HCT116 (cell line): ENCODE measurements around the gene ITGB7. TPM values are rescaled to one million over a fixed set of nuclear protein-coding genes. Genes with fewer than 3 reads are reported as not detected.

Source experiments
- ATAC-seq: fragments of 200-7000 bp; cut with Tn5 transposase; 2 replicates; pipeline ENCODE4 v1.9.1; 2020; ENCODE audit warnings: mild to moderate bottlenecking, moderate library complexity
- BruUV-seq: library from RNA; stranded (reverse); fragments of 400-500 nt; replicated peaks from 2 replicates; lab custom pipeline; 2021; lab: Mats Ljungman, UMichigan
- CTCF ChIA-PET: fragments of 300-600 bp; sonication (Branson Sonifier 250); formaldehyde crosslinking; loops from one replicate; lab custom pipeline; 2021; ENCODE audit warnings: antibody characterized with exemption; lab: Charles Lee
- POLR2A ChIA-PET: fragments of 300-600, 350-600 bp; sonication (Branson Sonifier 250); formaldehyde crosslinking; loops from one replicate; lab custom pipeline; 2021; ENCODE audit warnings: antibody characterized with exemption; lab: Charles Lee
- RAD21 ChIA-PET, 2 experiments: fragments of 300-600 bp; sonication (Branson Sonifier 250); formaldehyde crosslinking; loops; one replicate each; lab custom pipeline; 2023; ENCODE audit warnings: low total read pairs in 2 of 2; ENCODE audit not compliant: uncharacterized antibody in 2 of 2, unreplicated experiment in 2 of 2, low non-redundant PET in 1 of 2; lab: Charles Lee
- DNase-seq: peaks from one replicate; pipeline ENCODE4 v3.0.0-alpha.2; 2010; ENCODE audit warnings: low read depth, low spot score
- H2AFZ ChIP-seq: fragments of 200-600 bp; shearing (Covaris generic), sonication (generic); 2 replicates; pipeline ENCODE4 v1.6.1; 2017; ENCODE audit warnings: low read depth, mixed run types, mixed read lengths, antibody characterized with exemption, low read length; ENCODE audit not compliant: poor library complexity, severe bottlenecking
- H3K27ac ChIP-seq: 2 replicates; pipeline ENCODE4 v1.5.1; 2012; ENCODE audit warnings: low read depth, low read length
- H3K27me3 ChIP-seq: fragments of 200-600 bp; sonication (generic); 2 replicates; pipeline ENCODE4 v1.6.1; 2016; ENCODE audit warnings: mixed run types, low read length, mixed read lengths; ENCODE audit not compliant: insufficient read depth
- H3K36me3 ChIP-seq, 2 experiments: fragments of 200-500 bp in 1 of 2; fragments of 200-600 bp in 1 of 2; sonication (Bioruptor generic) in 1 of 2; sonication (generic) in 1 of 2; 2 replicates each; pipeline versions ENCODE4 v1.5.1 to v1.6.1; 2014 to 2016; ENCODE audit warnings: low read length in 2 of 2, inconsistent platforms in 1 of 2, mixed read lengths in 1 of 2, mixed run types in 1 of 2; ENCODE audit not compliant: insufficient read depth in 2 of 2, control insufficient read depth in 1 of 2
- H3K4me1 ChIP-seq, 2 experiments: fragments of 200-600 bp in 1 of 2; sonication (generic) in 1 of 2; 2 replicates each; pipeline versions ENCODE4 v1.5.1 to v1.6.1; 2012 to 2017; ENCODE audit warnings: low read length in 2 of 2, inconsistent platforms in 1 of 2, mild to moderate bottlenecking in 1 of 2, mixed read lengths in 1 of 2, mixed run types in 1 of 2, moderate library complexity in 1 of 2; ENCODE audit not compliant: insufficient read depth in 2 of 2, control insufficient read depth in 1 of 2
- H3K4me2 ChIP-seq: fragments of 200-600 bp; sonication (generic); 2 replicates; pipeline ENCODE4 v1.6.1; 2017; ENCODE audit warnings: mixed run types, low read length, mixed read lengths
- H3K4me3 ChIP-seq, 2 experiments: fragments of 200-600 bp in 1 of 2; sonication (generic) in 1 of 2; replicated peaks in 1 of 2; 2 replicates each; pipeline ENCODE4 v1.5.1; 2011 to 2016; ENCODE audit warnings: low read length in 2 of 2, control low read depth in 1 of 2, low read depth in 1 of 2, mild to moderate bottlenecking in 1 of 2, mixed read lengths in 1 of 2, mixed run types in 1 of 2
- H3K79me2 ChIP-seq: fragments of 200-600 bp; sonication (generic); 2 replicates; pipeline ENCODE4 v1.6.1; 2017; ENCODE audit warnings: mild to moderate bottlenecking, mixed run types, low read length, moderate library complexity, mixed read lengths; ENCODE audit not compliant: insufficient read depth
- H3K9ac ChIP-seq: fragments of 200-600 bp; sonication (generic); 2 replicates; pipeline ENCODE4 v1.6.1; 2016; ENCODE audit warnings: low read length, mixed read lengths
- H3K9me2 ChIP-seq: fragments of 200-600 bp; sonication (generic), shearing (Covaris generic); 2 replicates; pipeline ENCODE4 v1.6.1; 2017; ENCODE audit warnings: mixed run types, mild to moderate bottlenecking, moderate library complexity; ENCODE audit not compliant: insufficient read depth
- H3K9me3 ChIP-seq, 2 experiments: fragments of 200-500 bp in 1 of 2; fragments of 200-600 bp in 1 of 2; sonication (Bioruptor generic) in 1 of 2; sonication (generic) in 1 of 2; 2 replicates each; pipeline ENCODE4 v1.6.1; 2014 to 2017; ENCODE audit warnings: low read length in 2 of 2, mixed read lengths in 2 of 2, inconsistent platforms in 1 of 2, low read depth in 1 of 2, mild to moderate bottlenecking in 1 of 2, mixed run types in 1 of 2, moderate library complexity in 1 of 2; ENCODE audit not compliant: control insufficient read depth in 1 of 2, insufficient read depth in 1 of 2
- H4K20me1 ChIP-seq: fragments of 200-600 bp; sonication (generic), shearing (Covaris generic); 2 replicates; pipeline ENCODE4 v1.6.1; 2017; ENCODE audit warnings: mixed run types, mild to moderate bottlenecking, moderate library complexity; ENCODE audit not compliant: insufficient read depth
- CBX3 ChIP-seq: IDR thresholded peaks from 2 replicates; pipeline ENCODE4 v1.6.1; 2012; ENCODE audit warnings: low read depth
- FOSL1 ChIP-seq: IDR thresholded peaks from 2 replicates; pipeline ENCODE4 v1.6.1; 2012; ENCODE audit warnings: low read depth
- POLR2A ChIP-seq: IDR thresholded peaks from 2 replicates; pipeline ENCODE4 v1.7.0; 2011; ENCODE audit warnings: borderline replicate concordance; ENCODE audit not compliant: insufficient read depth, insufficient read length; ENCODE audit errors: extremely low read depth
- SIN3A ChIP-seq: IDR thresholded peaks from 2 replicates; pipeline ENCODE4 v1.6.1; 2012; ENCODE audit warnings: low read depth
- TCF7L2 ChIP-seq: IDR thresholded peaks from 2 replicates; pipeline ENCODE4 v1.7.0; 2011; ENCODE audit warnings: borderline replicate concordance, inconsistent platforms; ENCODE audit not compliant: insufficient read depth, insufficient read length; ENCODE audit errors: extremely low read depth
- ZNF274 ChIP-seq: fragments of 200-500 bp; sonication (Bioruptor generic); IDR thresholded peaks from 2 replicates; pipeline ENCODE4 v1.6.1; 2014; ENCODE audit warnings: mild to moderate bottlenecking, low read depth, low read length, inconsistent platforms
- intact Hi-C: fragments of 100-400 bp; cut with micrococcal nuclease; formaldehyde crosslinking; loops from 2 replicates; pipeline ENCODE4 v1.10.0; 2022
- total RNA-seq: library from RNA; stranded (reverse); gene quantifications from one replicate; pipeline ENCODE4 v1.2.1, GENCODE V29; 2021; ENCODE audit not compliant: unreplicated experiment
- TF ChIP-seq, protein P1 (sequence below): IDR thresholded peaks from 2 replicates; pipeline ENCODE4 v1.6.1; 2012

The ITGB7 gene
- total RNA-seq, 1 experiment from 2014 or later, result 1.9 TPM

DNA sequence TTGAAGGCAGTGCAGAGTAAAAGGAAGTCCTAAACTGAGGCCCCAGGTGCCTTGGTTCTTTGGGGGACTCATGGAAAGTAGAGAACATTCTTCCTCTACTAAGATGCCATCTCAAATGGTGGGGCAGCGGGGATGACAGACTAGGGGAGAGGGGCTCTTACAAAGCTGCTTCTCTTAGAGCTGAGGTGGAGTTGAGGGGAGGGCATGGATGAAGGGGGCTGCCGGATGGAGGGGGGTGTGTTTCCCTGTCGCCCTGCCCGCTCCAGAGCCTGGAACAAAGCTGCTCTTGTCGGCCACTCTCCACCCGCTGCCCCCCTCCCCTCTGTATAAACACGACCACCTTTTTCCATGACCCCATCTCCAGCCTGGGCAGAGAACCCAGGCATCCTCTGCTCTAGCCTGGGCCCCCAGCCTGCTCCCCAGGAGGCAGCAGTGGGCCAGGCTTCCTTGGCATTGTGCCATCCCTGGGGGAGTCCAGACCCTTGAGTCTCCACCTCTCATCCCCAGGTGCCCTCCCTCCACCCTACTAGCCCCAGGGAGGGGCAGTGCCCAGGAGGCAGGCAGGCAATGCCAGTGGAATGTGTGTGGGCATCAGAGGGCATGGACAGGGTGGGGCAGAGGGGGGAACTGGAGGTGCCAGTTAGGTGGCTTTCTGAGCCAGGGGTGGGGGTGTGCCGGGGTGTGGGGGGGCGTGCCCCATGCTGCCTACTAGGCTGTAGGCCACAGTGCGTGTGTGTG, 23.2 kb upstream of the ITGB7 start:
- BruUV-seq, result no TSS peak
- ChIA-PET POLR2A (interaction anchor here (2.5 kb wide), 1 partner anchor 10 kb away, joined by 7 read pairs; no protein-coding TSS in a partner anchor), RAD21 (no interaction called here)
- Histone ChIP-seq H3K4me1 (peaks cover 55 to 79% of the 10 kb centered on the region in 2 experiments), H3K4me2 (peak overlapping the region; percentile 98), H3K79me2 (no peaks in the 10 kb centered on the region; the same call in 1 of the 2 replicates)
- TF ChIP-seq CBX3 (no peak), SIN3A (no peak), FOSL1 (no peak)
- TF ChIP-seq, protein P1, sequence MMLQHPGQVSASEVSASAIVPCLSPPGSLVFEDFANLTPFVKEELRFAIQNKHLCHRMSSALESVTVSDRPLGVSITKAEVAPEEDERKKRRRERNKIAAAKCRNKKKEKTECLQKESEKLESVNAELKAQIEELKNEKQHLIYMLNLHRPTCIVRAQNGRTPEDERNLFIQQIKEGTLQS, result no peak
- TF ChIP-seq, all 23 proteins: peak for 0
- H3K9me3 ChIP-seq, result no peaks in the 10 kb centered on the region
- DNase-seq (no peak), ATAC-seq (no peak)
- no peak overlapping the region; a peak in 1 of 4 replicates for H3K4me3 ChIP-seq
- H4K20me1 ChIP-seq, result no peaks in the 10 kb centered on the region
- no peaks in the 10 kb centered on the region for H3K9me2 ChIP-seq
- CTCF ChIA-PET, result no interaction called here
- H2AFZ ChIP-seq, result no peak overlapping the region
- H3K27me3 ChIP-seq, result no peaks in the 10 kb centered on the region
- no peaks in the 10 kb centered on the region for H3K36me3 ChIP-seq
- peak overlapping the region; percentile 18; the same call in 1 of the 2 replicates for H3K27ac ChIP-seq
- no peak overlapping the region; the same call in 1 of the 2 replicates for H3K9ac ChIP-seq
- intact Hi-C loops, result no loop called here

DNA sequence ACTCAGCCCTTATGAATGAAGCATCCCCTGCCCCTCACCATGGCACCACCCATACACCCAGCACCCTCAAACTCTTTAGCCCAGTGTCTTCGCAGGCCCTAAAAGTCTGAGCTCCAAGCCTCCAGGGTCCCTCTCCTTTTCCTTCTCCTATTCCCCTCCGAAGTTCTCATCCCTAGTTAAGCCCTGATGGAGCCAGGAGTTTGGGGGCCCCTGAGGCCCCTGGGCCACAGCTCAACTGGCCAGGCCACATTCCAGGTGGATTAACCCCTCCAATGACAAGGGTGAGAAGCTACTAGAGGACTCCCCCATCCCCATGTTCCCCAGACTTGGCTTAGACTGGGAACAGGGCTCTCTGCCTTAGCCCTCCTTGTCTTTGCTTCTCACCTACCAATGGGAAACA, 22.4 kb upstream of the ITGB7 start:
- Histone ChIP-seq H3K9me2 (no peaks in the 10 kb centered on the region), H3K36me3 (no peaks in the 10 kb centered on the region), H3K4me1 (peaks cover 60 to 79% of the 10 kb centered on the region in 2 experiments), H3K79me2 (no peaks in the 10 kb centered on the region; the same call in 1 of the 2 replicates), H3K9ac (no peak overlapping the region), H2AFZ (no peak overlapping the region), H4K20me1 (no peaks in the 10 kb centered on the region), H3K9me3 (no peaks in the 10 kb centered on the region), H3K27ac (no peak overlapping the region), H3K27me3 (no peaks in the 10 kb centered on the region), H3K4me2 (peak overlapping the region; percentile 98), H3K4me3 (no peak overlapping the region)
- ChIA-PET CTCF (no interaction called here), RAD21 (no interaction called here), POLR2A (interaction anchor here (2.5 kb wide), 1 partner anchor 9 kb away, joined by 7 read pairs; no protein-coding TSS in a partner anchor)
- no TSS peak for BruUV-seq
- intact Hi-C loops, result no loop called here
- TF ChIP-seq POLR2A (no peak), TCF7L2 (no peak), ZNF274 (no peak)
- ATAC-seq, result no peak
- no peak for DNase-seq
